NCI-H345 treated with DMSO at 0.1 percent for 48 hours (cell line): ENCODE data around the gene DFFA.
"Not testable (repeated sequence)": the region's sequence is repeated elsewhere in the genome, so short reads cannot be mapped to it uniquely, and the experiment has no call there.

Source experiments
- DNase-seq: peaks from one replicate; lab custom pipeline; 2025; ENCODE audit not compliant: unreplicated experiment; lab: John Stamatoyannopoulos, UW

Gene DFFA

GRCh38 chr1:10506046-10506676 lies 33.8 kb upstream of the DFFA start:
- not testable (repeated sequence) for DNase-seq

DNA sequence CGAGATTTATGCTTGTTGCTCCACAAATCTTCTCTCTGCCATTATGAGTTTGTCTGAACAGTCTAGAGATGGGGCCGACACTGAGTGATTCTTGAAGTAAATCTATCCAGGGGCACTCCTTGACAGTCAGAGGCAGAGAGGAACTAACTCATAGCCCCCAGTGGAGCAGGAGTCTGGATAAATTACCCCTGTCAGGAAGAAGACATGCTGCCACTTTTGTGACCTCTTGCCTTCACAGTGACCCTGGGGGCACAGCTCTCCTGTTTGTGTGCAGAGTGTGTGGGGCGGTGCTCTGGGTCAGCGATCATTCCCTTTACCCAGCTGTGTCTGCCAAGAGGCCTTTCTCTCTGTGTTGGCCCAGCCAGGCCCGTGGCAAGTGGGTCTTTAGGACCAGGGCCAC lies 31.9 kb upstream of the DFFA start:
- no peak for DNase-seq

GRCh38 chr1:10502206-10502605 lies 29.9 kb upstream of the DFFA start:
- no peak for DNase-seq

DNA sequence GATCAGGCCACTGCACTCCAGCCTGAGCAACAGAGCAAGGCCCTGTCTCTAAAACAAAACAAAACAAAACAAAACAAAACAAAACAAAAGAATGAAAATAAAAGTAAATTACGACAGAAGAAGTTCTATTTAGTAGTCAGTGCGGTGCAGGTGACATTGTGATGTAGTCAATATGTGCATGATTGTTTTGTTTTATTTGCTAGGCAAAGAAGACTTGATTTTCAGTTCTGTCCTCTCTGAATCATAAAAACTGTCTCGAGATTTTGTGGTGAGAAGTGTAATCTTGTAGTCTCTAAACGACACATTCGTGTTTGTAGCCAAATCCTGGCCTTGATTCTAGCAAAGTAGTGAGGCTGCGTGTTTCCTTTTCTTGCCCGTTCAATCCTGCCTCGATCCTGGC lies 25.9 kb upstream of the DFFA start:
- no peak for DNase-seq

GRCh38 chr1:10497109-10497508 lies 24.8 kb upstream of the DFFA start:
- no peak for DNase-seq

DNA sequence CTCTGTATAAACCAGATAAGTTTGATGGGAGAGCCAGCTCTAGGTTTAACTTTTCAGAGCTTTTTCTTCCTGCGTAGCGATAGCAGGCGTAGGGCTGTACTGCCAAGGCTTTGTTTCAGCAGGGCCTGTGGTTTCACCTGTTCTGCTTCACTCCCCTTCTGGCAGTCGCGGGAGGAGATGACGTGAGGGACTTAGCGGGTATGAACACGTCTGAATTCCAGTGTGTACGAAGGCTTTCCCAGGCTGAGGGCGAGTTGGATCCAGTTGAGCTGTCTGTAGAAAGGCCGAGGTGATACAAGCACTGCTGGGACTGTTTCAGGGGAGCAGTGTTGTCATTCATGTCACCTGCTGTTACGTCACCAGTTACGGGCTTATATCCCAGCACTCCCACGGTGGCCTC lies 23.6 kb upstream of the DFFA start:
- no peak for DNase-seq

- no peak for DNase-seq
Measured at GRCh38 chr1:10495475-10495817, 23.1 kb upstream of the DFFA start.

- DNase-seq = peak; percentile 37
Measured at GRCh38 chr1:10494754-10495474, 22.6 kb upstream of the DFFA start.

DNA sequence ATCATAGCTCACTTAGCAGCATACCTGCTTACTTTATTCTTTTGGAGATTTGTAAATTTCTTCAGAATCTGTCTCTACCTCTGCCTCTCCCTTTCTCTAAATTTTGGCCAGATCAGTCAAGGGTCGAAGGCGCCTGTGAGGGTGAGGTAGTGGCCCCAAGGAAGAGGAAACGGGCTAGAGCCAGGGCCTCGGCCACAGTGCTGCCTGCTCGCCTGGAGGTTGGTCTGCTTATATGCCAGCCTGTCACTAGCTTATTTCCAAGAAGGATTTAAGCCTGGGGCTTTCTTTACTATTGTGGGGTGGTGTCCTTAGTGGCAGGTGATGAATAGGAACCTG lies 22.1 kb upstream of the DFFA start:
- no peak for DNase-seq

DNA sequence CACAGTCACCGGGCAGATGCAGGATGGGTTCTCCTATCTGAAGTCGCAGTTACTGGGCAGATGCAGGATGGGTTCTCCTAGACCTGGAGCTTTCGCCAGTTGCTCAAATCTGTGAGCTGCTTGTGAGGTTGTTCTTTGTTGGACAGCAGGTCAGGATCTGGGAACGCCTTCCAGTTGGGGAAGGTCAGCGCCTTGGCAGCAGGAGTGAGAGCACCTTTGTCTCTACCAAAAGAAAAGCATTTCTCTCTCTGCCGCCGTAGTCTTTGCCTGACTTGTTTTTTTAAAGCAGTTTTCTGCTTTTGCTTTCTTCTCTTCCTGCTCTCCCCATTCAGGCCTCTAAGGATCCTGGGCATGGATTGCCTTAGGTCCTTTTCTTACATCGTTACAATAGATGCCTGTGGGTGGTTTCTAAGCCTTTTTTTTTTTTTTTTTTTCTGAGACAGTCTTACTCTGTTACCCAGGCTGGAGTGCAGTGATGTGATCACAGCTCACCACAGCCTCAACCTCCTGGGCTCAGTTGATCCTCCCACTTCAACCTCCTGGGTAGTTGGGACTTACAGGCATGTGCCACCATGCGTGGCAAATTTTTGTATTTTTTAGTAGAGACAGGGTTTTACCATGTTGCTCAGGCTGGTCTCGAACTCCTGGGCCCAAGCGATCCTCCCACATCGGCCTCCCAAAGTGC lies 18.1 kb upstream of the DFFA start:
- DNase-seq = no peak

DNA sequence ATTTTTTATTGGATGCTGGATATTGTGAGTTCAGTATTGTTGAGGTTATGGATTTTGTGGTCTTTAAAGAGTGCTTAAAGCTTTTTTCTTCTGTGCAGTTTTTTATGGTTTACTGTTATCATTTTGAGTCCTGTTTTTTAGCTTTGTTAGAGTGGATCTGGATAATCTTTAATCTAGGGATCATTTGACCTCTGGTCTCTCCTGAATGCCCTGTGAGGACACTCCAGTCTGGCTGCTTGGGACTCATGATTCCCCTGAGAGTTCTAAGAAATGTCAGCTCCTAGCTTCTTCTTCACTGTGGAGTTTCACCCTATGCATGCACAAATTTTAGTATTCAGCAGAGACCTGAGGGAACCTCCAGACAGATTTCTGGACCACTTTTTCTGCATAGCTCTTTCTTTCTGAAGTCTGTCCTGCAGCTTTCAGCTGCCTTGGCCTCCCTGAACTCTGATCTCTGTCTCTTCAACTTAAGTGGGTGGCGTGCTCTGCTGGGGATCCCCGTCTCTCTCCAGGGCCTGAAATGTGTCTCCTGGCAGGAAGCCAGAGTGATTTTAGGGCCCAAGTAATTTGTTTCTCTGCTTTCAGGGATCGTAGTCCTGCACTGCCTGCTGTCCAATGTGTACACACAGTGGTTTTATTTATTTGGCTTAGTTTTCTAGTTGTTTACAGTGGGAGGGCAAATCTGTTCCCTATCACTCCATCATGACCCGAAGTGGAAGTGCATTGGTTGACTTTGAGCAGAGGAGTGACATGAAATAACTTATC lies 17.1 kb upstream of the DFFA start:
- no peak for DNase-seq

GRCh38 chr1:10484521-10484920 lies 12.2 kb upstream of the DFFA start:
- no peak for DNase-seq

DNA sequence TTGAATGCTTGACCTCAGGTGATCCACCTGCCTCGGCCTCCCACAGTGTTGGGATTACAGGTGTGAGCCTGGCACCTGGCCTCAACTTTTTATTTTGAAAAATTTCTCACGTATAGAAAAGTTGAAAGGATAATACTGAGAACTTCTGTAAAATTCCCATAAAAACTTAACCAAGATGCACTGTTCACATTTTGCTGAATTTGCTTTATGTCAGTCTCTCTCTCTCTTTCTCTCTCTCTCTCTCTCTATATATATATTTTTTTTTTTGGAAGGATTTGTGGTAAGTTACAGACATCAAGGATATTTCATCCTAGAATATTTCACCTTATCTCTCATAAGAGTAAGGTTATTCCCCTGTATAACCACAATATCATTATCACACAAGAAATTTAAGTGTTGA lies 8.3 kb upstream of the DFFA start:
- DNase-seq = no peak

DNA sequence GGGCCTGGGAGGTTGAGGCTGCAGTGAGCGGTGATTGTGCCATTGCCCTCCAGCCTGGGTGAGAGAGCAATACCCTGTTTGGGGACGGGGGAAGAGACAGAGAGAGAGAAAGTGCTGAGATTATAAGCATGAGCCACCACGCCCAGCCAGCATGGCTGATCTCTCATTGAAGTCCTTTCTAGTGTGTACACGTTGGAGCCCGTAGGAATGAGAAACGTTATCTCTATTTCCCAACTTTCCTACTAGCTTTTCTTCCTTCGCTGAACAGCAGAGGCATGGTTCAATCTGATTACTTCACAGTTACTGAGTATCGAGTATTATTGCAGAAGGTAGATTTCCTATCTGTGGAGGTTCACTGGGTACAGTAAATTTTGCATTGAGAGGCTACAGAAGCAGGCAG lies 7.0 kb upstream of the DFFA start:
- DNase-seq = no peak

DNA sequence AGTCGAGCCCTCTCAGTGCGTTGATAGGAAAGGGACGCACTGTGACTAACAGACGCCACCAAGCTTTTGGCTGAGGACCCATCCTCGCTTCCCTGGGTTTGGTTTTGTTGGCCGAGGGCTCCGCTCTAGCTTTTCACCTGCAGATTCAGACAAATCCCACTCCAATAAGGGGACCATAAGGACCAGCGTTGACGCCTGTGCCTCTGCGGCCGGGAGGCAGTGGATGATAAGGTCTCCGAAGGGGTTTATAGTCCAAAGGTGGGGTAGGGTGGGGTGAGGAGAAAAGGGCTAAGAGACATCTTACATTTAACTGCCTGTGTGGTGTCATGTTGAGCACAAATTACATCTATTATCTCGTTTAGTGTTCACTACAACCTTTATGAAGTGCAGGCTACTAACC lies 3.2 kb upstream of the DFFA start:
- DNase-seq = no peak

DNA sequence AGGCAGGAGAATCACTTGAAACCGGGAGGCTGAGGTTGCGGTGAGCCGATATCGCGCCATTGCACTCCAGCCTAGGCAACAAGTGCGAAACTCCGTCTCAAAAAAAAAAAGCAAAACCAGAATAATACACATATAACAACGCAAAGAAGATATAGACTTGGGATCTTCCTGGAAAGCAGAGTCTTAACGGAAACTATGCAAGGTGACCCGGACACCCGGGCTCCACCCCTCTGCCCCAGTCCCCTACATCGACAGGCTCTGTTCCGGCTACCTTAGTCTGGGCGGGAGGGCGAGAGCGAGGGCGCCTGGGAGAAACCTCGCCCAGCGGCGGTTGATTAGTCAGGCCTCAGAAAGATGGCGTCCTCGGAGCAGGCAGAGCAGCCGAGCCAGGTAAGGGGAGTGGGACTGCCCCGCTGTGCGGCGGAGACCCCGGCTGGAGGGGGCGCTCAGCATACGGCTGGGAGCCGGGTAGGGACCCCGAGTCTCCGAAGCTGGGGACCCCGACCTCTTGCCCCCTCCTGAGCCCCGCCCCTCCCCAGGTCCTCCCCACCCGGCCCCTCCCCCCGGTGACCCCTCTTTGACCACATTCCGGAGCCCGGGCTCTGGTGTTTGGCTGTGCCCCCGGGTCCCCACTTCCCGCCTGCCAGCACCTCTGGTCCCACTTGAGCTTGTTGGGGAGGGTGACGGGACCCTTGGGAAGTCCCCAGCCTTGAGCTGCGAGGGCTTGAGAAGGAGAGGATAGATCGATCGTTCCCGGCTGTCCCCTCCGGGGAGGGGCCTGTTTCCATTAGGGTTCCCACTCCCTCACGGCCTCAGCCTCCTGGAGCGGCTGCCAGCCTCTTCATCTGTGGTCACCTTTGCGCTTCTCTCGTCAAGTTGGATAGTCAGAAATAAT lies 2.5 kb upstream of the DFFA start, which contains the start of gene PEX14:
Gene PEX14 (plus strand): TSS at position 338 of the 895 bp plus-strand sequence. CDS start 17 bp downstream, at position 355.
- DNase-seq = peak; percentile 82

GRCh38 chr1:10474309-10474612 lies 1.9 kb upstream of the DFFA start:
- not testable (repeated sequence) for DNase-seq

GRCh38 chr1:10473145-10473765 lies 926 bp upstream of the DFFA start:
- DNase-seq = no peak

DNA sequence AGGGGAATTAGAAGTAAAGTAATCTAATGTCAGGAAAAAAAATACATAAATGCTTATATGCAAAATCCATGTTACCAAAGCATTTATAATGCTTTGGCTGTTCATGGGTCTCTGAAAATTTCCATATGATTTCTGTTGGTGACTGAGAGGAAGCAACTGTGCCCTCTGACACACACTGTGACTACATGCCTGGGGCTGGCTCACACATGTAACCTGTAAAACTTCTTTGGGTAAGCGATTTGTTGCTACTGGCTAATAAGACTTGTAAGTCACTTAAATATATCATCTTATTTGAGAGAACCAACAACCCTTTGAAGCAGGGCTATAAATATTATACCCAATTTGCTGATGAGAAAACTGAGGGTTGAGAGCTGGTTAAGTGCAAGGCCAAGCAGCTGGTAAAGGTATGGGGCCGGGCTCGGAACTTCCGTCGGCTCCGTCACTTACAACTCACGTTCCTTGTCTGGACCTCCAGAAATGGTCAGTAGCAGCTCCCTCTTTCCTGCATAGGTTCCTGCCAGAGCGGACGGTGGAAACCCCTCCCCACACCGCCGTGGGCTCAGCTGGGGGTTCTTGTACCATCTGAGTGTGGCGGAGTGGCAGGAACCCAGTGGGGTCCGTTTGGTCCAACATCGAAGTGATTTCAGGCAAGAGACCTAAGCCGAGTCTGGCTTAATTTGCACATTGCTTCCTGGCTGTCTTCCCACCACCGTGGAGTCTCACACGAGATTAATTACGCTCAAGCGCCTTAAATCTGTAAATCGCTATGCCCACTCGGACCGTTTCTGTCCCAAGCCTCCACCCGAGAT lies 714 bp downstream of the DFFA start:
- no peak for DNase-seq

- no peak for DNase-seq
Measured at GRCh38 chr1:10470043-10470442, 2.3 kb downstream of the DFFA start.
